ENCODE measurements around the gene ARR3. TPM values are rescaled to one million over a fixed set of nuclear protein-coding genes. Genes with fewer than 3 reads are reported as not detected.
A peak's percentile ranks its signal among the peaks of the same experiment; 100 is the strongest.
"Not testable (repeated sequence)": the region's sequence is repeated elsewhere in the genome, so short reads cannot be mapped to it uniquely, and the experiment has no call there.

Gene ARR3
- total RNA-seq, 6 experiments from 2014 or later, result not detected

GRCh38 chrX:70262952-70263567 is 5.1 kb upstream of the ARR3 start:
- TF ChIP-seq CTCF (IDR thresholded peaks at IDR 0.05), result peak; percentile 46 to 54 (median 50)
- no peak for TF ChIP-seq POLR2A (IDR thresholded peaks at IDR 0.05)
- DNase-seq (peak in 1 of 3 donors; percentile 61), ATAC-seq (peak; percentile 53 to 99 (median 86))
- Histone ChIP-seq H3K4me1 (no peaks in the 10 kb centered on the region), H3K27me3 (no peaks in the 10 kb centered on the region), H3K36me3 (no peaks in the 10 kb centered on the region), H3K4me3 (no peak overlapping the region), H3K27ac (no peak overlapping the region), H3K9me3 (no peaks in the 10 kb centered on the region)
- WGBS (ENCODE audit: insufficient coverage, low coverage, low lambda C conversion rate, missing lambda C conversion rate), result 3% methylated on average over 5 of the region's 7 CpGs
- intact Hi-C loops (cut with DNase I), result no loop called here

GRCh38 chrX:70264784-70265183 is 3.4 kb upstream of the ARR3 start:
- 50% methylated on average over 3 of the region's 3 CpGs for WGBS (ENCODE audit: insufficient coverage, low coverage, low lambda C conversion rate, missing lambda C conversion rate)
- no peaks in the 10 kb centered on the region for H3K36me3 ChIP-seq
- no peaks in the 10 kb centered on the region for H3K27me3 ChIP-seq
- H3K27ac ChIP-seq, result no peak overlapping the region
- TF ChIP-seq POLR2A (IDR thresholded peaks at IDR 0.05) (no peak), CTCF (IDR thresholded peaks at IDR 0.05) (no peak)
- ATAC-seq, result no peak
- H3K4me1 ChIP-seq, result no peaks in the 10 kb centered on the region
- no peak for DNase-seq
- H3K9me3 ChIP-seq, result no peaks in the 10 kb centered on the region
- no peak overlapping the region for H3K4me3 ChIP-seq
- intact Hi-C loops (cut with DNase I), result no loop called here

- H3K4me1 ChIP-seq; intact Hi-C loops (cut with DNase I): not testable (repeated sequence)
- 63% methylated on average over 6 of the region's 7 CpGs for WGBS (ENCODE audit: insufficient coverage, low coverage, low lambda C conversion rate, missing lambda C conversion rate)
These were observed 5.9 kb downstream of the ARR3 start for GRCh38 chrX:70274029-70274428.

GRCh38 chrX:70279081-70279480 is 10.9 kb downstream of the ARR3 start:
- Histone ChIP-seq H3K27ac (no peak overlapping the region), H3K27me3 (no peaks in the 10 kb centered on the region), H3K4me1 (no peaks in the 10 kb centered on the region), H3K36me3 (no peaks in the 10 kb centered on the region), H3K9me3 (no peaks in the 10 kb centered on the region), H3K4me3 (no peak overlapping the region)
- intact Hi-C loops (cut with DNase I), result no loop called here
- WGBS (ENCODE audit: insufficient coverage, low coverage, low lambda C conversion rate, missing lambda C conversion rate), result 75% methylated on average over 3 of the region's 3 CpGs
- DNase-seq (no peak), ATAC-seq (no peak)
- TF ChIP-seq CTCF (IDR thresholded peaks at IDR 0.05) (no peak), POLR2A (IDR thresholded peaks at IDR 0.05) (no peak)

More at GRCh38 chrX:70274029-70274428, 5.9 kb downstream of the ARR3 start:
- H3K9me3 ChIP-seq, H3K36me3 ChIP-seq, ATAC-seq, H3K27ac ChIP-seq, H3K4me3 ChIP-seq, H3K27me3 ChIP-seq, DNase-seq: not testable (repeated sequence)

GRCh38 chrX:70280573-70280972 is 12.4 kb downstream of the ARR3 start:
- intact Hi-C loops (cut with DNase I), result no loop called here
- H3K9me3 ChIP-seq, result no peaks in the 10 kb centered on the region
- H3K4me1 ChIP-seq, result no peaks in the 10 kb centered on the region
- no peak overlapping the region for H3K27ac ChIP-seq
- no peak overlapping the region for H3K4me3 ChIP-seq
- 68% methylated on average over 3 of the region's 3 CpGs for WGBS (ENCODE audit: insufficient coverage, low coverage, low lambda C conversion rate, missing lambda C conversion rate)
- ATAC-seq, result no peak
- H3K27me3 ChIP-seq, result no peaks in the 10 kb centered on the region
- no peak for TF ChIP-seq CTCF (IDR thresholded peaks at IDR 0.05)
- no peak for TF ChIP-seq POLR2A (IDR thresholded peaks at IDR 0.05)
- peaks cover 0 to 2% (median 0%) of the 10 kb centered on the region in 4 donors for H3K36me3 ChIP-seq
- DNase-seq, result no peak

Measured in right lobe of liver (tissue), 6 donors.